Measurements from ENCODE around the gene PRKG2. TPM values are rescaled to one million over a fixed set of nuclear protein-coding genes. Genes with fewer than 3 reads are reported as not detected.
A peak's percentile ranks its signal among the peaks of the same experiment; 100 is the strongest.

Gene PRKG2, protein sequence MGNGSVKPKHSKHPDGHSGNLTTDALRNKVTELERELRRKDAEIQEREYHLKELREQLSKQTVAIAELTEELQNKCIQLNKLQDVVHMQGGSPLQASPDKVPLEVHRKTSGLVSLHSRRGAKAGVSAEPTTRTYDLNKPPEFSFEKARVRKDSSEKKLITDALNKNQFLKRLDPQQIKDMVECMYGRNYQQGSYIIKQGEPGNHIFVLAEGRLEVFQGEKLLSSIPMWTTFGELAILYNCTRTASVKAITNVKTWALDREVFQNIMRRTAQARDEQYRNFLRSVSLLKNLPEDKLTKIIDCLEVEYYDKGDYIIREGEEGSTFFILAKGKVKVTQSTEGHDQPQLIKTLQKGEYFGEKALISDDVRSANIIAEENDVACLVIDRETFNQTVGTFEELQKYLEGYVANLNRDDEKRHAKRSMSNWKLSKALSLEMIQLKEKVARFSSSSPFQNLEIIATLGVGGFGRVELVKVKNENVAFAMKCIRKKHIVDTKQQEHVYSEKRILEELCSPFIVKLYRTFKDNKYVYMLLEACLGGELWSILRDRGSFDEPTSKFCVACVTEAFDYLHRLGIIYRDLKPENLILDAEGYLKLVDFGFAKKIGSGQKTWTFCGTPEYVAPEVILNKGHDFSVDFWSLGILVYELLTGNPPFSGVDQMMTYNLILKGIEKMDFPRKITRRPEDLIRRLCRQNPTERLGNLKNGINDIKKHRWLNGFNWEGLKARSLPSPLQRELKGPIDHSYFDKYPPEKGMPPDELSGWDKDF
- total RNA-seq (2016; rRNA removed; fragmentation: Illumina TruSeq; extraction: Trizol) (0.04 TPM in 1 of 2 replicates, not detected in the other), polyA plus RNA-seq (2011; rRNA removed) (0.03 and 0.04 TPM in 2 replicates), polyA minus RNA-seq (2011; rRNA and poly(A)+ RNA removed; ENCODE audit: low replicate concordance) (0.08 TPM in 1 of 2 replicates, not detected in the other), Bru-seq, nascent RNA (percentile 14 among the genes with signal in this experiment), BruChase-seq, experiment 1, labeled RNA remaining after a 6-hour chase (percentile 8 among the genes with signal in this experiment), BruChase-seq, experiment 2, labeled RNA remaining after a 2-hour chase (percentile 9 among the genes with signal in this experiment)
- not detected in 2 replicates for total RNA-seq (2016; cell fraction: cytosol; rRNA removed; fragmentation: Illumina TruSeq; extraction: Trizol; ENCODE audit: low read depth)
- not detected in 2 replicates for total RNA-seq (2016; cell fraction: insoluble cytoplasmic fraction; rRNA removed; fragmentation: Illumina TruSeq; extraction: Trizol)
- total RNA-seq (2016; cell fraction: membrane; rRNA removed; fragmentation: Illumina TruSeq; extraction: Trizol), result not detected in 2 replicates
- total RNA-seq (2016; cell fraction: nucleus; rRNA removed; fragmentation: Illumina TruSeq; extraction: Trizol), result not detected in 2 replicates
- polyA plus RNA-seq (2011; cell fraction: cytosol; rRNA removed), result 0.04 TPM in 1 of 2 replicates, not detected in the other
- not detected in 2 replicates for polyA plus RNA-seq (2011; cell fraction: nucleus; rRNA removed)
- 0.04 TPM in 1 of 2 replicates, not detected in the other for polyA plus RNA-seq (2012)
- not detected in 2 replicates for polyA plus RNA-seq (2016; cell fraction: cytosol; fragmentation: Illumina TruSeq; extraction: Trizol; ENCODE audit: low read depth)
- not detected in 2 replicates for polyA plus RNA-seq (2016; cell fraction: insoluble cytoplasmic fraction; fragmentation: Illumina TruSeq; extraction: Trizol; ENCODE audit: low read depth)
- polyA plus RNA-seq (2016; cell fraction: membrane; fragmentation: Illumina TruSeq; extraction: Trizol; ENCODE audit: low read depth), result 0.03 TPM in 1 of 2 replicates, not detected in the other
- not detected in 2 replicates for polyA plus RNA-seq (2016; cell fraction: nucleus; fragmentation: Illumina TruSeq; extraction: Trizol; ENCODE audit: insufficient read depth, low read depth)
- polyA minus RNA-seq (2011; cell fraction: cytosol; rRNA and poly(A)+ RNA removed), result not detected in 2 replicates
- 0.77 TPM in 1 of 2 replicates, not detected in the other for polyA minus RNA-seq (2011; cell fraction: nucleus; rRNA and poly(A)+ RNA removed)
- long read RNA-seq, experiment 1, result 0 reads
- long read RNA-seq, experiment 2, result 0 reads

DNA sequence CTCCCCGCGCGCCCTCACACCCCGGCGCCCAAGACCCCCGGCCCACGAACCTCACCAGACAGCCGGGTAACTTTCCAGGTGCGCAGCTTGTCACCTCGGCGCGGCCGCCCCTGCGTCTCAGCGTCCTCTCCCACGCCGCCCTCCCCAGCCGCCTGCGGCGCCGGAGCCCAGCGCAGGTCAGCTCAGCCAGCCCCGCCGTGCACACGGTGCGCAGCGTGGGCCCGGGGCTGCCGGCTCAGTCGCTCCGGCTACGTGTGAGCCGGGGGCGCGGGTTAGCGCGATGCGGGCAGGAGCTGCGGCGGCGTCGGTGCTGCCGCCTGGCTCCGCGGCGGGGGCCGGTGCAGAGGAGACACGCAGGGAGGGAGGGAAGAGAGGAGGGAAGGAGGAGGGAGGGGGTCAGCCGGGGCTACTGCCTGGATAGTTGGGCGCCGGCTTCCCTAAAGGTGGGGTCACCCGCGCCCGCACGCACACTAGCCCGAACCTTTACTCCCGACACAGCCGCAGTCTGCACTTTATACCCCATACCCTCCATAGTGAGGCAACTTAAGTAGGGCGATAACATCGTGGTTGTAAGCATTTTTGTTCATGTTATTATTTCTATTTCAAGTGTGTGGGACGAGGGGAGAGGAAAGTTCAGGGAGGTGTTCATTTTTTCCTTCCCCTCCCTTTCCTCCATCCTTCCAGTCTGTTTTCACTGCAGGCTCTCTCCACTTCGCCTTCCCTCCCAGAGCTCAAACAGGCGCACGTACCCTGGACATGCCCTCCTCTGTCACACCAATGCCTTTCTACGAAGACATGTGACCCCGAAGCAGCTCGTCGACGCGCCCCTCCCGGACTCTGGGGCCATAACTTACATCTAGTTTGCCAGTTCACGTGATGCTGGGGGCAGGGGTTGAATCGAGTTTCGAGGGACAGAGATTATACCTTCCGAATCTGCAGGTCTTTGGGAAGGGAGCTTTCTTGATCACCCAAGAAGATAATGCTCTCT, at the start of gene PRKG2:
Gene PRKG2 (minus strand): TSS at position 342 of the 988 bp plus-strand sequence. CDS start 10,175 bp downstream, outside the sequence.
- H3K9me3 ChIP-seq (ENCODE audit: low read length), result no peaks in the 10 kb centered on the region
- no peaks in the 10 kb centered on the region for H3K36me3 ChIP-seq (replicated peaks in 1 of 2; ENCODE audit: control insufficient read depth in 1 of 2, insufficient read depth in 2 of 2, low read length in 2 of 2)
- 39% methylated on average over 58 of the region's 75 CpGs for WGBS (ENCODE audit: low lambda C conversion rate)
- FAIRE-seq (no peak), DNase-seq (ENCODE audit: low spot score) (no peak), ATAC-seq (no peak)
- POLR2A ChIA-PET, result no interaction called here
- H3K79me2 ChIP-seq (ENCODE audit: insufficient read depth, low read length), result no peaks in the 10 kb centered on the region
- in situ Hi-C loops (cut with HindIII; ENCODE audit: extremely low pct_ligation_motif_present, low pct_unique_long_range_greater_than_20kb) (no loop called here), intact Hi-C loops (cut with micrococcal nuclease; ENCODE audit: unreplicated experiment) (no loop called here)
- peaks cover 0 to 11% of the 10 kb centered on the region in 2 experiments; a peak in 1 of 5 replicates for H3K27me3 ChIP-seq (ENCODE audit: control insufficient read depth in 1 of 2, insufficient read depth in 2 of 2, low read length in 2 of 2)
- BruUV-seq (replicated peaks), result no TSS peak
- H3K9ac ChIP-seq (ENCODE audit: insufficient read depth, low read depth, low read length), result no peak within 1 kb of the TSS
- no peak within 1 kb of the TSS for H3K4me3 ChIP-seq (replicated peaks in 1 of 3; ENCODE audit: insufficient read depth in 1 of 3, low read depth in 2 of 3, low read length in 3 of 3)
- CTCF ChIA-PET (ENCODE audit: low intra/inter-chr PET ratio, low total read pairs), result no interaction called here
- no peaks in the 10 kb centered on the region for H4K20me1 ChIP-seq (ENCODE audit: insufficient read depth, low read length)
- no peak within 1 kb of the TSS for H3K4me2 ChIP-seq (ENCODE audit: low read depth, low read length)
- H2AFZ ChIP-seq (ENCODE audit: low read length), result no peak within 1 kb of the TSS
- H3K4me1 ChIP-seq (ENCODE audit: insufficient read depth, low read length), result no peaks in the 10 kb centered on the region
- H3K27ac ChIP-seq (ENCODE audit: extremely low read length, insufficient read depth, low read length), result no peak within 1 kb of the TSS
- TF ChIP-seq POGZ (CRISPR knock-in tag; IDR thresholded peaks at IDR 0.05) (no peak), ZFP41 (CRISPR knock-in tag; IDR thresholded peaks at IDR 0.05; ENCODE audit: borderline replicate concordance) (no peak), HDAC6 (IDR thresholded peaks at IDR 0.05; ENCODE audit: low read depth, low read length) (no peak), JARID2 (CRISPR knock-in tag; IDR thresholded peaks at IDR 0.05; ENCODE audit: insufficient replicate concordance) (no peak), ZFP36 (IDR thresholded peaks at IDR 0.05; ENCODE audit: borderline replicate concordance, low read depth, low read length, partially characterized antibody) (no peak), ZNF782 (CRISPR knock-in tag; IDR thresholded peaks at IDR 0.05; ENCODE audit: borderline replicate concordance) (no peak), MAF1 (CRISPR knock-in tag; IDR thresholded peaks at IDR 0.05; ENCODE audit: borderline replicate concordance) (no peak)
- TF ChIP-seq, protein P1, sequence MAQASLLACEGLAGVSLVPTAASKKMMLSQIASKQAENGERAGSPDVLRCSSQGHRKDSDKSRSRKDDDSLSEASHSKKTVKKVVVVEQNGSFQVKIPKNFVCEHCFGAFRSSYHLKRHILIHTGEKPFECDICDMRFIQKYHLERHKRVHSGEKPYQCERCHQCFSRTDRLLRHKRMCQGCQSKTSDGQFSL (CRISPR knock-in tag; IDR thresholded peaks at IDR 0.05), result no peak
- TF ChIP-seq, protein P2, sequence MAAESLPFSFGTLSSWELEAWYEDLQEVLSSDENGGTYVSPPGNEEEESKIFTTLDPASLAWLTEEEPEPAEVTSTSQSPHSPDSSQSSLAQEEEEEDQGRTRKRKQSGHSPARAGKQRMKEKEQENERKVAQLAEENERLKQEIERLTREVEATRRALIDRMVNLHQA (CRISPR knock-in tag; IDR thresholded peaks at IDR 0.05), result no peak
- TF ChIP-seq, protein P3, sequence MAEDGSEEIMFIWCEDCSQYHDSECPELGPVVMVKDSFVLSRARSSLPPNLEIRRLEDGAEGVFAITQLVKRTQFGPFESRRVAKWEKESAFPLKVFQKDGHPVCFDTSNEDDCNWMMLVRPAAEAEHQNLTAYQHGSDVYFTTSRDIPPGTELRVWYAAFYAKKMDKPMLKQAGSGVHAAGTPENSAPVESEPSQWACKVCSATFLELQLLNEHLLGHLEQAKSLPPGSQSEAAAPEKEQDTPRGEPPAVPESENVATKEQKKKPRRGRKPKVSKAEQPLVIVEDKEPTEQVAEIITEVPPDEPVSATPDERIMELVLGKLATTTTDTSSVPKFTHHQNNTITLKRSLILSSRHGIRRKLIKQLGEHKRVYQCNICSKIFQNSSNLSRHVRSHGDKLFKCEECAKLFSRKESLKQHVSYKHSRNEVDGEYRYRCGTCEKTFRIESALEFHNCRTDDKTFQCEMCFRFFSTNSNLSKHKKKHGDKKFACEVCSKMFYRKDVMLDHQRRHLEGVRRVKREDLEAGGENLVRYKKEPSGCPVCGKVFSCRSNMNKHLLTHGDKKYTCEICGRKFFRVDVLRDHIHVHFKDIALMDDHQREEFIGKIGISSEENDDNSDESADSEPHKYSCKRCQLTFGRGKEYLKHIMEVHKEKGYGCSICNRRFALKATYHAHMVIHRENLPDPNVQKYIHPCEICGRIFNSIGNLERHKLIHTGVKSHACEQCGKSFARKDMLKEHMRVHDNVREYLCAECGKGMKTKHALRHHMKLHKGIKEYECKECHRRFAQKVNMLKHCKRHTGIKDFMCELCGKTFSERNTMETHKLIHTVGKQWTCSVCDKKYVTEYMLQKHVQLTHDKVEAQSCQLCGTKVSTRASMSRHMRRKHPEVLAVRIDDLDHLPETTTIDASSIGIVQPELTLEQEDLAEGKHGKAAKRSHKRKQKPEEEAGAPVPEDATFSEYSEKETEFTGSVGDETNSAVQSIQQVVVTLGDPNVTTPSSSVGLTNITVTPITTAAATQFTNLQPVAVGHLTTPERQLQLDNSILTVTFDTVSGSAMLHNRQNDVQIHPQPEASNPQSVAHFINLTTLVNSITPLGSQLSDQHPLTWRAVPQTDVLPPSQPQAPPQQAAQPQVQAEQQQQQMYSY (CRISPR knock-in tag; IDR thresholded peaks at IDR 0.05), result no peak
